Activated T-cell treated with anti-CD3 and anti-CD28 coated beads, Interleukin-2, amount 50 U/mL, for 4 hours (primary cell): Measurements from ENCODE around the gene WNK1. TPM values are rescaled to one million over a fixed set of nuclear protein-coding genes. Genes with fewer than 3 reads are reported as not detected.

Experiments used
- ATAC-seq, 2 donors: fragments of 200-7000 bp; cut with Tn5 transposase; one replicate each; pipeline ENCODE4 v1.10.0; 2021
- DNase-seq: peaks from one replicate; pipeline ENCODE4 v3.0.0-alpha.2; 2020
- H3K27me3 Mint-ChIP-seq: one replicate; pipeline ENCODE4 v1.8.0; 2021; ENCODE audit warnings: low read depth, mixed read lengths
- H3K36me3 Mint-ChIP-seq: one replicate; pipeline ENCODE4 v1.8.0; 2022; ENCODE audit warnings: mixed read lengths; ENCODE audit not compliant: insufficient read depth
- H3K4me1 Mint-ChIP-seq: one replicate; pipeline ENCODE4 v1.8.0; 2021; ENCODE audit warnings: low read depth, mixed read lengths
- H3K4me3 Mint-ChIP-seq: one replicate; pipeline ENCODE4 v1.8.0; 2021; ENCODE audit warnings: mild to moderate bottlenecking, moderate library complexity, mixed read lengths
- H3K9me3 Mint-ChIP-seq: one replicate; pipeline ENCODE4 v1.8.0; 2021; ENCODE audit warnings: mixed read lengths
- total RNA-seq, 3 donors: library from RNA; stranded (reverse); gene quantifications; one replicate each; pipeline ENCODE4 v1.2.1, GENCODE V29; 2021

WNK1 gene
- total RNA-seq, 3 donors from 2014 or later, result 183 to 213 (median 185) TPM

DNA sequence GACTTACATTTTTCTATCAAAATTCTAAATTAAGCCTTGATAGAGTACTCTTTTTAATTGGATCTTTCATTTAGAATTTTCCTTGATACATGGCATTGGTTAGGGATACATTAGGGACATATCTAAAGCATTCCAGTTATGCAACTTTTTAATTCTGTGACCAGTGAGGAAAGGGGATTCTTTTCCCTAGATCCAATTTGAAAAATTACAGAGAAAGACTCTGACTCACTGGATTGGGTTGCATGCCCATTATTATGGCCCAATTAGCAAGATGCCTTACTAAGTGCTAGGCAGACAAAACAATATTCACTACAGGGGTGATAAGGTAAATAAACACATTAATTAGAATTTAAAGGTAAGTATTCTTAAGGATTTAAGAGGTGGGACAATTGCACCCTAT lies 202.4 kb downstream of the WNK1 start:
- H3K36me3 Mint-ChIP-seq, result no peaks in the 10 kb centered on the region
- no peak overlapping the region for H3K4me3 Mint-ChIP-seq
- H3K4me1 Mint-ChIP-seq, result peaks cover 6% of the 10 kb centered on the region
- ATAC-seq (no peak), DNase-seq (no peak)
- H3K27me3 Mint-ChIP-seq, result no peaks in the 10 kb centered on the region
- H3K9me3 Mint-ChIP-seq, result no peaks in the 10 kb centered on the region

GRCh38 chr12:955939-956338 lies 203.6 kb downstream of the WNK1 start:
- Mint-ChIP-seq H3K4me3 (no peak overlapping the region), H3K4me1 (peaks cover 4% of the 10 kb centered on the region), H3K36me3 (no peaks in the 10 kb centered on the region), H3K9me3 (no peaks in the 10 kb centered on the region), H3K27me3 (no peaks in the 10 kb centered on the region)
- DNase-seq, result no peak
- ATAC-seq, result no peak

DNA sequence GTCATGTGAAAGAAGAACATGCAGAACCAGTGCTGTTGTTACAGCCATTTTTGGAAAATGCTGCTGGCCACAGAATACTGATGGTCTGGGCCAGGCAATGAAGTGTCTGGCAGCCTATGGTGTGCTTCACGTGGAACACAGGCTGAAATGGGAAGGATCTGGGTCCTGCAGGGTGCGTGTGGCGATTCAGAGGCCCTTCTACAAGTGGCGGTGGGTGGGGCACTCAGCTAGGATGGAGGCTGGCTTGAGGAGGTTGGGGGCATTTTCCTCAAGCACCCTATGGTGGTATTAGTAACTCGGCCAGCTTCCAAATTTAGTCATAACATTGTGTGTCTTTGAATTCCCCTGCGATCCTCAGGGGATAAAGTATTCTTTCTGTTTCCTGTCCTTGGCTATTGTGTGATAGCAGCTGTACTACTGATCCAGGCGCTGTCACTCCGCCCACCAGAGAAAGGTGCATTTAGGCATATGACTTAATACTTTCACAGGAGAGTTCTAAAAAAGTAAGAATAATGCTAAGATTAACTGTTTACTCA lies 206.3 kb downstream of the WNK1 start:
- H3K27me3 Mint-ChIP-seq, result no peaks in the 10 kb centered on the region
- no peaks in the 10 kb centered on the region for H3K9me3 Mint-ChIP-seq
- DNase-seq (no peak), ATAC-seq (no peak)
- peaks cover under 1% of the 10 kb centered on the region for H3K4me1 Mint-ChIP-seq
- no peaks in the 10 kb centered on the region for H3K36me3 Mint-ChIP-seq
- no peak overlapping the region for H3K4me3 Mint-ChIP-seq

Other genes starting within 250 kb of the WNK1 start
- gene NINJ2, start 89.1 kb upstream of the WNK1 start, total RNA-seq, result 1 to 10 TPM; 2.6 to 3.7 (median 2.7) TPM
- 10 to 100 TPM in 2 of 3 donors, 1 to 10 TPM in 1; 8.0 to 12.1 (median 11.1) TPM for gene RAD52, start 197.1 kb downstream of the WNK1 start, total RNA-seq
- gene ERC1, start 238.6 kb downstream of the WNK1 start, total RNA-seq, result 10 to 100 TPM; 18.7 to 21.9 (median 20.6) TPM